Loucy (cell line): Measurements from ENCODE around the gene APBA3.

Experiments
- H2AFZ ChIP-seq: fragments of 200-600 bp; sonication (generic); 2 replicates; pipeline ENCODE4 v1.6.0; 2016; ENCODE audit warnings: antibody characterized with exemption, mild to moderate bottlenecking, low read length, moderate library complexity
- H3F3A ChIP-seq: fragments of 200-600 bp; 2 replicates; pipeline ENCODE4 v1.6.0; 2016; ENCODE audit warnings: antibody characterized with exemption, low read depth, mild to moderate bottlenecking
- H3K27me3 ChIP-seq: fragments of 200-600 bp; sonication (generic); 2 replicates; pipeline ENCODE4 v1.6.1; 2014; ENCODE audit warnings: low read length, mild to moderate bottlenecking; ENCODE audit not compliant: insufficient read depth, poor library complexity, severe bottlenecking
- H3K36me3 ChIP-seq: fragments of 200-600 bp; sonication (generic); 2 replicates; pipeline ENCODE4 v1.6.1; 2016; ENCODE audit warnings: low read length; ENCODE audit not compliant: insufficient read depth
- H3K4me1 ChIP-seq: fragments of 200-600 bp; sonication (generic); 2 replicates; pipeline ENCODE4 v1.5.1; 2014; ENCODE audit warnings: low read length, mild to moderate bottlenecking; ENCODE audit not compliant: insufficient read depth, poor library complexity, severe bottlenecking
- H3K4me2 ChIP-seq: fragments of 200-600 bp; sonication (generic); 2 replicates; pipeline ENCODE4 v1.6.0; 2014; ENCODE audit warnings: antibody characterized with exemption, low read length, low read depth, mild to moderate bottlenecking; ENCODE audit not compliant: poor library complexity, severe bottlenecking
- H3K4me3 ChIP-seq: fragments of 200-600 bp; sonication (generic); 2 replicates; pipeline ENCODE4 v1.5.1; 2014; ENCODE audit warnings: low read length, mild to moderate bottlenecking, mixed read lengths; ENCODE audit not compliant: poor library complexity, severe bottlenecking
- H3K79me2 ChIP-seq: fragments of 200-600 bp; sonication (generic); 2 replicates; pipeline ENCODE4 v1.6.1; 2014; ENCODE audit warnings: low read length; ENCODE audit not compliant: insufficient read depth
- H3K9ac ChIP-seq: fragments of 200-600 bp; sonication (generic); 2 replicates; pipeline ENCODE4 v1.6.0; 2014; ENCODE audit warnings: mild to moderate bottlenecking, low read depth, low read length, moderate library complexity; ENCODE audit not compliant: poor library complexity, severe bottlenecking
- H3K9me2 ChIP-seq: fragments of 200-600 bp; sonication (generic); replicated peaks from 2 replicates; pipeline ENCODE4 v1.6.1; 2016; ENCODE audit warnings: low read depth, low read length, mixed read lengths
- H3K9me3 ChIP-seq: fragments of 200-600 bp; sonication (generic); 2 replicates; pipeline ENCODE4 v1.6.1; 2014; ENCODE audit warnings: mild to moderate bottlenecking, antibody characterized with exemption, low read length, low read depth; ENCODE audit not compliant: insufficient read depth
- H4K20me1 ChIP-seq: fragments of 200-600 bp; sonication (generic); 2 replicates; pipeline ENCODE4 v1.6.0; 2014; ENCODE audit warnings: antibody characterized with exemption, low read length, mild to moderate bottlenecking; ENCODE audit not compliant: insufficient read depth, poor library complexity, severe bottlenecking
- CTCF ChIP-seq: fragments of 200-600 bp; sonication (generic); conservative IDR thresholded peaks from 2 replicates; pipeline ENCODE4 v1.5.1; 2014; ENCODE audit warnings: mild to moderate bottlenecking, antibody characterized with exemption, low read length
- EZH2phosphoT487 ChIP-seq: fragments of 200-600 bp; IDR thresholded peaks from 2 replicates; pipeline ENCODE4 v1.6.1; 2018; ENCODE audit warnings: antibody characterized with exemption, mild to moderate bottlenecking, moderate library complexity, borderline replicate concordance

APBA3 gene

GRCh38 chr19:3701200-3701599 is 60.3 kb downstream of the APBA3 start:
- H3K4me3 ChIP-seq = no peak overlapping the region
- H3K79me2 ChIP-seq = peaks cover 29% of the 10 kb centered on the region
- no peaks in the 10 kb centered on the region for H3K9me3 ChIP-seq
- TF ChIP-seq EZH2phosphoT487 (no peak), CTCF (no peak)
- no peak overlapping the region for H3K4me2 ChIP-seq
- H2AFZ ChIP-seq = no peak overlapping the region
- H3K4me1 ChIP-seq = peaks cover 14% of the 10 kb centered on the region
- H3K9ac ChIP-seq = no peak overlapping the region
- H3K27me3 ChIP-seq = no peaks in the 10 kb centered on the region
- H3K9me2 ChIP-seq = no peaks in the 10 kb centered on the region
- H3K36me3 ChIP-seq = no peaks in the 10 kb centered on the region
- H3F3A ChIP-seq = no peaks in the 10 kb centered on the region
- peaks cover 17% of the 10 kb centered on the region for H4K20me1 ChIP-seq
